ENCODE measurements around the gene ARID3A. TPM values are rescaled to one million over a fixed set of nuclear protein-coding genes. Genes with fewer than 3 reads are reported as not detected.

The ARID3A gene
- total and polyA plus RNA-seq, 2 of the 13 experiments (the other 11 are each of a cell fraction or from before 2014, with no cell fraction given) = 71.3 to 77.9 TPM

- TF ChIP-seq, protein P1, sequence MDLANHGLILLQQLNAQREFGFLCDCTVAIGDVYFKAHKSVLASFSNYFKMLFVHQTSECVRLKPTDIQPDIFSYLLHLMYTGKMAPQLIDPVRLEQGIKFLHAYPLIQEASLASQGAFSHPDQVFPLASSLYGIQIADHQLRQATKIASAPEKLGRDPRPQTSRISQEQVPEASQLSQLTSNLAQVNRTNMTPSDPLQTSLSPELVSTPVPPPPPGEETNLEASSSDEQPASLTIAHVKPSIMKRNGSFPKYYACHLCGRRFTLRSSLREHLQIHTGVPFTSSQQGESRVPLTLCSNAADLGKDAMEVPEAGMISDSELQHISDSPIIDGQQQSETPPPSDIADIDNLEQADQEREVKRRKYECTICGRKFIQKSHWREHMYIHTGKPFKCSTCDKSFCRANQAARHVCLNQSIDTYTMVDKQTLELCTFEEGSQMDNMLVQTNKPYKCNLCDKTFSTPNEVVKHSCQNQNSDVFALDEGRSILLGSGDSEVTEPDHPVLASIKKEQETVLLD (CRISPR knock-in tag; IDR thresholded peaks at IDR 0.05; ENCODE audit: low read depth) = peak; percentile 72; the same call in 1 of the 2 replicates
- TF ChIP-seq ARID4A (CRISPR knock-in tag; IDR thresholded peaks at IDR 0.05; ENCODE audit: borderline replicate concordance) (peak; percentile 51; the same call in 1 of the 2 replicates), MAZ (IDR thresholded peaks at IDR 0.05; ENCODE audit: borderline replicate concordance, low read depth, low read length) (no peak), MAZ (CRISPR knock-in tag; IDR thresholded peaks at IDR 0.05; ENCODE audit: low read depth) (peak; percentile 45; the same call in 1 of the 2 replicates), PATZ1 (CRISPR knock-in tag; IDR thresholded peaks at IDR 0.05) (peak; percentile 35; the same call in 1 of the 2 replicates), ZNF556 (CRISPR knock-in tag; IDR thresholded peaks at IDR 0.05; ENCODE audit: borderline replicate concordance) (no peak), ZNF879 (CRISPR knock-in tag; IDR thresholded peaks at IDR 0.05) (peak; percentile 60; the same call in 1 of the 2 replicates), ZMYM3 (CRISPR knock-in tag; IDR thresholded peaks at IDR 0.05) (no peak; the same call in 1 of the 2 replicates), ZNF790 (CRISPR knock-in tag; IDR thresholded peaks at IDR 0.05; ENCODE audit: borderline replicate concordance) (peak; percentile 77; the same call in 1 of the 2 replicates), ZC3H4 (CRISPR knock-in tag; IDR thresholded peaks at IDR 0.05; ENCODE audit: borderline replicate concordance) (no peak), STAT6 (CRISPR knock-in tag; IDR thresholded peaks at IDR 0.05; ENCODE audit: borderline replicate concordance) (no peak), ZNF446 (CRISPR knock-in tag; IDR thresholded peaks at IDR 0.05) (no peak), RORA (CRISPR knock-in tag; IDR thresholded peaks at IDR 0.05) (no peak), YY1 (IDR thresholded peaks at IDR 0.05; ENCODE audit: insufficient read depth, insufficient replicate concordance, low read depth, low read length) (peak; percentile 43), SALL1 (CRISPR knock-in tag; IDR thresholded peaks at IDR 0.05) (peak; percentile 46; the same call in 1 of the 2 replicates), ZNF274 (CRISPR knock-in tag; IDR thresholded peaks at IDR 0.05) (no peak; the same call in 1 of the 2 replicates)
- TF ChIP-seq, protein P2, sequence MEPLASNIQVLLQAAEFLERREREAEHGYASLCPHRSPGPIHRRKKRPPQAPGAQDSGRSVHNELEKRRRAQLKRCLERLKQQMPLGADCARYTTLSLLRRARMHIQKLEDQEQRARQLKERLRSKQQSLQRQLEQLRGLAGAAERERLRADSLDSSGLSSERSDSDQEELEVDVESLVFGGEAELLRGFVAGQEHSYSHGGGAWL (CRISPR knock-in tag; IDR thresholded peaks at IDR 0.05) = peak; percentile 65
Observed at GRCh38 chr19:913080-913748, 12.6 kb upstream of the ARID3A start, which contains the start of gene R3HDM4 (continued).

Measured in HepG2 (cell line).